GM12873 (cell line): ENCODE results near the gene CNNM4.

Source experiments
- TF ChIP-seq, protein P1 (sequence below): IDR thresholded peaks from 2 replicates; pipeline ENCODE4 v1.5.1; 2012; ENCODE audit warnings: low read depth, mild to moderate bottlenecking, moderate library complexity, low read length, control low read depth; ENCODE audit not compliant: insufficient read depth; ENCODE audit errors: missing control alignments

The CNNM4 gene

DNA sequence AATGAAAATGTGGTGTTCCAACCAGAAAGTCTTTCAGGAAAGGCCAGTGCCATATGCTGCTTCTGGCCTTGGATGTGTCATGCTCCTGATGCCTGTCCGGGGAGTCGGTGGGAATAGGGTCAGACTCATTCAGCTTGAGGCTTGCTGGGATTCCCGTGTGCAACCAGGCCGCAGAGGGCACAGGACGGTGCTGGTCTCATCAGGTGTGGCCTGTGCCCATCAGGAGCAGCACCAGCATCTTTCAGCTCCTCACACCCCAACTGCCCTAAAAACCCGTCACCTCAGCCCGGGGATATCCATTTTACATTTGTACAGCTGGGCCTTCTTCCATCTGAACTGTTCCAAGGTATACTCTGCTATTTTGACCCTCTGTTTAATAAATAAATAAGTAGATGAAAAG is 42.0 kb downstream of the CNNM4 start:
- TF ChIP-seq, protein P1, sequence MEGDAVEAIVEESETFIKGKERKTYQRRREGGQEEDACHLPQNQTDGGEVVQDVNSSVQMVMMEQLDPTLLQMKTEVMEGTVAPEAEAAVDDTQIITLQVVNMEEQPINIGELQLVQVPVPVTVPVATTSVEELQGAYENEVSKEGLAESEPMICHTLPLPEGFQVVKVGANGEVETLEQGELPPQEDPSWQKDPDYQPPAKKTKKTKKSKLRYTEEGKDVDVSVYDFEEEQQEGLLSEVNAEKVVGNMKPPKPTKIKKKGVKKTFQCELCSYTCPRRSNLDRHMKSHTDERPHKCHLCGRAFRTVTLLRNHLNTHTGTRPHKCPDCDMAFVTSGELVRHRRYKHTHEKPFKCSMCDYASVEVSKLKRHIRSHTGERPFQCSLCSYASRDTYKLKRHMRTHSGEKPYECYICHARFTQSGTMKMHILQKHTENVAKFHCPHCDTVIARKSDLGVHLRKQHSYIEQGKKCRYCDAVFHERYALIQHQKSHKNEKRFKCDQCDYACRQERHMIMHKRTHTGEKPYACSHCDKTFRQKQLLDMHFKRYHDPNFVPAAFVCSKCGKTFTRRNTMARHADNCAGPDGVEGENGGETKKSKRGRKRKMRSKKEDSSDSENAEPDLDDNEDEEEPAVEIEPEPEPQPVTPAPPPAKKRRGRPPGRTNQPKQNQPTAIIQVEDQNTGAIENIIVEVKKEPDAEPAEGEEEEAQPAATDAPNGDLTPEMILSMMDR, result no peak

DNA sequence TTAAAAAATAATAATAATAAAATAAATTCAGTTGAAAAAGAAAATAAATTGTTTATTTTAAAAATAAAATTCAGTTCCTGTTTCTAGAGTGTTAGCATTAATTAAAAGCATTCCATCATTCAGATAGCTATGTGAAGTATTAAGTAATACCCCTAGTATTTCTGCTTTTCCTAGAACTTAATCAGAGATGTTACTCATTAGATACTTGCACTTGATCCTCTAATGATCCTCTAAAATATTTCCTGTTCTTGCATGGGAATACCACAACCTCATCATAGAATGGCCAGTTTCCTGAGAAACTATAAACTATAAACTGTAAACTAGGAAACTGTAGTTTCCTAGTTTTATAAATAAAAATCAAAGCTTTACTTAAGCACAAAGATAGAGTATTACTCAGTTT is 44.3 kb downstream of the CNNM4 start:
- TF ChIP-seq, protein P1, result no peak

DNA sequence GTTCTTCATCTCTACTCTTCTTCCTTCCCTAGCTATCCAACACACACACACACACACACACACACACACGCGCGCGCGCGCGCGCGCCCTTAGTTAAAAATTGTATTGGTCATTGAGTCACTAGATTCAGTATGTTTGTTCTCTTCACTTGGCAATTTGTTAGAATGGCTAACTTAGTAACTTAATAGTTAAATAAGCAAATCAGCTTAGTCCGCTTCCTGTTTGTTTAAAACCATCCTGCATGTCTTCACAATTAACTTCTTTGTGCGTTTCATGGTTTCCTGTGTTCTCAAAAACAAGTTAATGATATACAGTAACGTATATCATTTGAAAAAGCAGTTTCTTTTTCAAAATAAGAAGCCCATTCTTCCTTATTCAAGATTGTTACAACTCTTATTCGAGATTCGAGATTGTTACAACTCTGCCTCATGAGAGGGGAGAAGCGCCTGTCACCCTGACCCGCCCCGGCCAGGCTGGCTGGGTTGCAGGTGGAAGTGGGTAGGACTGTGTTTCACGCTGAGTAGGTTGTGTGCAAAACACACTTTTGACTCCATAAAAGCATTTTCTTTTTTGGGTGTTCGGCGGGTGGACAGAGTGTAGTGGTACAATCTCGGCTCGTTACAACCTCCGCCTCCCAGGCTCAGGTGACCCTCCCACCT is 45.9 kb downstream of the CNNM4 start:
- TF ChIP-seq, protein P1, result no peak

DNA sequence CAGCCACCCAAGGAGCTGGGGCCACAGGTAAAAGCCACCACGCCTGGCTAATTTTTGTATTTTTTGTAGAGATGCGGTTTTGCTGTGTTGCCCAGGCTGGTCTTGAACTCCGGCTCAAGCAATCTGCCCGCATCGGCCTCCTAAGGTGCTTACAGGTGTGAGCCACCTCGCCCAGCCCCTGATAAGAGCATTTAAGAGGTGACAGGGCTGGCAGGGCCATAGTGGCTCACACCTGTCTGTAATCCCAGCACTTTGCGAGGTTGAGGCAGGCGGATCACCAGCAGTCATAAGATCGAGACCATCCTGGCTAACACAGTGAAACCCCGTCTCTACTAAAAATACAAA is 46.4 kb downstream of the CNNM4 start:
- TF ChIP-seq, protein P1, result no peak

DNA sequence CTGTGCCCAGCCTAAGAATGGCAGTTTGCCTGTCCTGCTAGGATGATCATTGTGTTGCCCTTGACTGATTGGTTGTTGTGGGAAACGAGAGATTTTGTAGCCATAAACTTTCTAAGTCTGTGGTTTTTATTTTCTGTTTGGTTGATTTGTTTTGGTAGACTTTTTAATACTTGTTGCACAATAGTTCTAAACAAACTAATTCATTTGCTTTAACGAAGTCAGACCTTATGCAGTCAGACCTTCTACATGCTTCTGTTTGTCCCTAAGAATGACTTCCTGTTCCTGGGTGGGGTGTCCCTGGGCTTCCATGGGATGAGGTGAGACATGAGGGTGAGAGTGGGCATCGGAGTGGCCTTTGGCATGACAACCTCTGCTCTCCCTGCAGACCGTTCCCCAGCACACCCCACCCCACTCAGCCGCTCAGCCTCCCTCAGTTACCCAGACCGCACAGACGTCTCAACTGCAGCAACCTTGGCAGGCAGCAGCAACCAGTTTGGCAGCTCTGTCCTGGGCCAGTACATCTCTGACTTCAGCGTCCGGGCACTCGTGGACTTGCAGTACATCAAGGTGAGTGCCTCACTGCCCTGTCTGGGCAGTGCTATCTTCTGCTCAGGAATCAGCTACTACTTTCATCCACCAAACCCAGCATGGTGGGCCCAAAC is 47.6 kb downstream of the CNNM4 start:
- TF ChIP-seq, protein P1, result no peak

DNA sequence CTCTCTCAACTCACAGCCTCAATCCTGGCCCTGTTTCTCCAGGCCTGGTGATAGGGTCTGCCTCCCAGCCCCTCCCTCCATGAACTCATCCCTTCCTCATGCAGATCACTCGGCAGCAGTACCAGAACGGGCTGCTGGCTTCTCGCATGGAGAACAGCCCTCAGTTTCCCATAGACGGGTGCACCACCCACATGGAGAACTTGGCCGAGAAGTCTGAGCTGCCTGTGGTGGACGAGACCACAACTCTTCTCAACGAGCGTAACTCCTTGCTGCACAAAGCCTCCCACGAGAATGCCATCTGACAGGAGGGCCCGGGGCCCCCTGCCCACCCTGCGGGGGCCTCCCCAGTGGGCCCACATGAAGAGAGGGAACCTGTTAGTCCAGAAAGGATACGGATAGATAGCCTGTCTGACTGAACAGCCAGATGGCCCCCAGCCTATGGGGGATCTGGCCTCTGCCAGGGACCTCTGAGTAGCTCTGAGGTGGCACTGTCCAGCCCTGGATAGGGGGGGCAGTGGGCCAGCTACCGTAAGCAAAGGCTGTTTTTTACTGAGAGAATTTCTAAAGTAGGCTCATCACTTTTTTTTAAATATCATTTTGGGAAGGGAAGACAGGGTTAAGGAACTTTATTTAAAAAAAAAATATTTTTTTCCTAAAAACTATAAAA is 48.6 kb downstream of the CNNM4 start:
- TF ChIP-seq, protein P1, result no peak

DNA sequence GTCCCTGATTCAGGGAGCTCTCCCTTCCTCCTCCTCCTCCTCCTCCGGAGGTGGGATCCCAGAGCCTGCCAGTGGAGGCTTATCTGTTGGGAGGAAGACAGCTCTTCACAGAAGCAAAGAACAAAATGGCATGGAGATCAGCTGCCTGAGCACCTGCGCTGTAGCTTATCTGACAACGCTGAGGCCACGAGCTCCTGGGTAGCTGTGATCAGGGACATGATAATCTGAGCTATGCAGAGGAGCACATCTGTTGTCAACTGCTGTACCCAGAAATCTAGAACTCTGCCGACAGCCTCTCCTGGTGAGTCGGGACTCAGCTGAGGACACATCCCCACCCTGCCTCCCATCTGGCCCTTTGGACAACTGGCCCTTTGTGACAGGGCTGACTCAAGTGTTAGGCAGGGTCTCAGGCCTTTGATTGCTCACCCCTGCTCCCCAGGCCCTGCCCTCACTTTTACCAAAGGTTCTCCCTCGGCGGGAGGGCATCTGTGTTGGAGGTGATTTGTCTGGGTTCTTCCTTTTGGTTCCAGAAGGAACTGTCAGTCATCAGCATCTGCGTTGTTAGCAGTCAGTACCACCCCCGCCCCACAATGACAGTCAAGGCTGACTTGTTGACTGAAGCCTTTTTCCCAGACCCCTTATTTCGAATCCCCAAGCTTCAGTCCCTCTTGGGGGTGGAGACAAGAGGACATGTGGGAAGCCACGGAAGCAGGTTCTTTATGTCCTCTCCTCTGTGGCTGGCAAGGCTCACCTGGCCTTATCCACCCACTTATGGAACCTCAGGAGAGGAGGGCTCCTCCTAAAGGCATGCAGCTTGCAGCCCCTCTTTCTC is 49.5 kb downstream of the CNNM4 start:
- TF ChIP-seq, protein P1, result no peak
